HL-60 (cell line): ENCODE measurements around the gene ARID5B.

Source experiments
- DNase-seq, 2 experiments: peaks; one replicate each; pipeline ENCODE4 v3.0.0-alpha.2; 2010 to 2020; ENCODE audit warnings: low read depth in 1 of 2, low spot score in 1 of 2
- H3K27ac ChIP-seq: fragments of 250-450 bp; sonication (Bioruptor Pico); replicated peaks from 2 replicates; pipeline ENCODE4 v1.5.1; 2020; ENCODE audit warnings: mild to moderate bottlenecking, moderate library complexity
- H3K27me3 ChIP-seq: fragments of 250-450 bp; sonication (Bioruptor Pico); 2 replicates; pipeline ENCODE4 v1.5.1; 2021; ENCODE audit warnings: mild to moderate bottlenecking, moderate library complexity; ENCODE audit not compliant: insufficient read depth, poor library complexity, severe bottlenecking
- H3K4me3 ChIP-seq: replicated peaks from 2 replicates; pipeline ENCODE4 v1.5.1; 2011; ENCODE audit warnings: mild to moderate bottlenecking, control low read depth, low read length; ENCODE audit not compliant: insufficient read depth
- GABPA ChIP-seq: IDR thresholded peaks from 2 replicates; pipeline ENCODE4 v1.6.1; 2012; ENCODE audit warnings: low read depth
- POLR2AphosphoS5 ChIP-seq: IDR thresholded peaks from 2 replicates; pipeline ENCODE4 v1.6.1; 2012; ENCODE audit warnings: low read depth
- SPI1 ChIP-seq: IDR thresholded peaks from 2 replicates; pipeline ENCODE4 v1.6.1; 2012; ENCODE audit warnings: low read depth, mild to moderate bottlenecking, borderline replicate concordance
- TF ChIP-seq, protein P1 (sequence below): IDR thresholded peaks from 2 replicates; pipeline ENCODE4 v1.6.1; 2012; ENCODE audit warnings: low read depth; ENCODE audit not compliant: insufficient replicate concordance
- TF ChIP-seq, protein P2 (sequence below): IDR thresholded peaks from one replicate; pipeline ENCODE4 v1.5.1; 2011; ENCODE audit warnings: low read length, control low read depth, inconsistent platforms; ENCODE audit not compliant: insufficient read depth

Gene ARID5B

DNA sequence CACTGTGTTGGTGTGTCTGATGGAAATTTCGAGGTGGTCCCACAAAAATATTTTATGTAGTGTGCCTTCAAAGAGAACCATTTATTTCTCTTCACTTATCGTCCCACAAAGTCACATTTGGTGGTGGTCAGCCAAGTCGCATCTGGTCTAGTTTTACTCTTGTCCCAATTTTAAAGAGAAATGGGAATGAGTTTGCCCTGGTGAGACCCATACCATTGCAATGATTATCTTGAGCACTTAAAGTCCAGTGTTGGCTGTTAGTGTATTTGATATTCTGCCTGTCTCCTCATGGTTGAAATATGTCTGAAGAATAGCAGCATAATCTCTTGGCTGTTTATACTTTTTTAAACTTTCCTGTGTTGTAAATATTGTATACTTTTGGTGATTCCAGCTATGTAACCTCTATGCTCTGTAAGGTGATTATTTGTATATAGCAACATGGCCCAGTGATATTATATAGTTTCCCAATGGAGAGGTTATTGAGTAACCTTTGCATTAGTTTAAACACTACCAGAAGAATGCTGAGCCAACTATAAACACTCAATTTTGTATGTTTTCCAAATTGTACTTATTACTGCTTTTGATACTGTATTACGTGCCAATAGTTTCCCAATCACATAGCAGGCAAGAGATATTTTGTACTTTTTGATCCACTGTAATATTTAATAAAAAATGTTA lies 194.9 kb downstream of the ARID5B start:
- Histone ChIP-seq H3K27me3 (no peaks in the 10 kb centered on the region), H3K4me3 (no peak overlapping the region), H3K27ac (no peak overlapping the region)
- DNase-seq: no peak
- TF ChIP-seq GABPA (no peak), SPI1 (no peak), POLR2AphosphoS5 (no peak)
- TF ChIP-seq, protein P1, sequence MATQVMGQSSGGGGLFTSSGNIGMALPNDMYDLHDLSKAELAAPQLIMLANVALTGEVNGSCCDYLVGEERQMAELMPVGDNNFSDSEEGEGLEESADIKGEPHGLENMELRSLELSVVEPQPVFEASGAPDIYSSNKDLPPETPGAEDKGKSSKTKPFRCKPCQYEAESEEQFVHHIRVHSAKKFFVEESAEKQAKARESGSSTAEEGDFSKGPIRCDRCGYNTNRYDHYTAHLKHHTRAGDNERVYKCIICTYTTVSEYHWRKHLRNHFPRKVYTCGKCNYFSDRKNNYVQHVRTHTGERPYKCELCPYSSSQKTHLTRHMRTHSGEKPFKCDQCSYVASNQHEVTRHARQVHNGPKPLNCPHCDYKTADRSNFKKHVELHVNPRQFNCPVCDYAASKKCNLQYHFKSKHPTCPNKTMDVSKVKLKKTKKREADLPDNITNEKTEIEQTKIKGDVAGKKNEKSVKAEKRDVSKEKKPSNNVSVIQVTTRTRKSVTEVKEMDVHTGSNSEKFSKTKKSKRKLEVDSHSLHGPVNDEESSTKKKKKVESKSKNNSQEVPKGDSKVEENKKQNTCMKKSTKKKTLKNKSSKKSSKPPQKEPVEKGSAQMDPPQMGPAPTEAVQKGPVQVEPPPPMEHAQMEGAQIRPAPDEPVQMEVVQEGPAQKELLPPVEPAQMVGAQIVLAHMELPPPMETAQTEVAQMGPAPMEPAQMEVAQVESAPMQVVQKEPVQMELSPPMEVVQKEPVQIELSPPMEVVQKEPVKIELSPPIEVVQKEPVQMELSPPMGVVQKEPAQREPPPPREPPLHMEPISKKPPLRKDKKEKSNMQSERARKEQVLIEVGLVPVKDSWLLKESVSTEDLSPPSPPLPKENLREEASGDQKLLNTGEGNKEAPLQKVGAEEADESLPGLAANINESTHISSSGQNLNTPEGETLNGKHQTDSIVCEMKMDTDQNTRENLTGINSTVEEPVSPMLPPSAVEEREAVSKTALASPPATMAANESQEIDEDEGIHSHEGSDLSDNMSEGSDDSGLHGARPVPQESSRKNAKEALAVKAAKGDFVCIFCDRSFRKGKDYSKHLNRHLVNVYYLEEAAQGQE: no peak
- TF ChIP-seq, protein P2, sequence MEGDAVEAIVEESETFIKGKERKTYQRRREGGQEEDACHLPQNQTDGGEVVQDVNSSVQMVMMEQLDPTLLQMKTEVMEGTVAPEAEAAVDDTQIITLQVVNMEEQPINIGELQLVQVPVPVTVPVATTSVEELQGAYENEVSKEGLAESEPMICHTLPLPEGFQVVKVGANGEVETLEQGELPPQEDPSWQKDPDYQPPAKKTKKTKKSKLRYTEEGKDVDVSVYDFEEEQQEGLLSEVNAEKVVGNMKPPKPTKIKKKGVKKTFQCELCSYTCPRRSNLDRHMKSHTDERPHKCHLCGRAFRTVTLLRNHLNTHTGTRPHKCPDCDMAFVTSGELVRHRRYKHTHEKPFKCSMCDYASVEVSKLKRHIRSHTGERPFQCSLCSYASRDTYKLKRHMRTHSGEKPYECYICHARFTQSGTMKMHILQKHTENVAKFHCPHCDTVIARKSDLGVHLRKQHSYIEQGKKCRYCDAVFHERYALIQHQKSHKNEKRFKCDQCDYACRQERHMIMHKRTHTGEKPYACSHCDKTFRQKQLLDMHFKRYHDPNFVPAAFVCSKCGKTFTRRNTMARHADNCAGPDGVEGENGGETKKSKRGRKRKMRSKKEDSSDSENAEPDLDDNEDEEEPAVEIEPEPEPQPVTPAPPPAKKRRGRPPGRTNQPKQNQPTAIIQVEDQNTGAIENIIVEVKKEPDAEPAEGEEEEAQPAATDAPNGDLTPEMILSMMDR: no peak

DNA sequence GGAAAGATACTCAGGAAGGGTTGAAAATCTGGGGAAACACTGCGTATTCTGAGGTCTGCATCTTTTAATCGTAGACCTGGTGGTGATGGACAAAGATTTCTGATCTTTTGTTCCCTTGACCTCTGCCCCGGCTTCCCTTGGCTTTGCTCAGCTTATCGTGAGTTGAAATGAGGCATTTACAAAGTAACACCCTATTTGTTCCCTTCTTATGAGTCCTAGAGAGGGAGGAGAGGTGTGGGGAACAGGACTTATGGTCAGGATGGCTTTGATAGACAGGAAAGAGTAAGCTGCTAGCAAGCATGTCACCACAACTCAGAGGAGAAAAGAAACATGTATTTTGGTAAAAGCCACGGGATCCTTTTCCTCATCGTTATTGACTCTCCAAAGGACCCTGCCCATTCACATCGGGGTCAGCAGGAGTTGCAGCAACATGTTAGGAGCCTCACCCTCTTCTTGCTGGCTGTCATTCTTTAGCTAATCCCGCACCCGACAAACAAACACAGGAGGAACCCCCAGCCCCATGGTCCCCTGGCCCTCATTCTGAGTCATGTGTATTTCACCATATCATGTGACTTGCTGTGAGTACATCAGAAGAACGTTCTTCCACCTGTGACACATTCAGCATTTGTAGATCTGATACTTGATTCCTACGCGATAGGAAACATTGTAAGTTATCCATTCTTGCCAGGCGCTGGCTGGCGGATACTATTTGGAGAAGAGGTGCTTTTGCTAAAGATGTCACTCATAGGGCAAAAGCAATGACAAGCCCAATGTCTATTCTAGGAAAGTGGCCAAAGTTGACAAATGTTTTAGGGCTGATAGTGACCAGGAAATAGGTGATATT lies 197.0 kb downstream of the ARID5B start:
- no peak for DNase-seq
- H3K4me3 ChIP-seq: no peak overlapping the region
- no peak overlapping the region for H3K27ac ChIP-seq
- no peaks in the 10 kb centered on the region for H3K27me3 ChIP-seq
- no peak for TF ChIP-seq POLR2AphosphoS5
- no peak for TF ChIP-seq SPI1
- TF ChIP-seq GABPA: no peak

DNA sequence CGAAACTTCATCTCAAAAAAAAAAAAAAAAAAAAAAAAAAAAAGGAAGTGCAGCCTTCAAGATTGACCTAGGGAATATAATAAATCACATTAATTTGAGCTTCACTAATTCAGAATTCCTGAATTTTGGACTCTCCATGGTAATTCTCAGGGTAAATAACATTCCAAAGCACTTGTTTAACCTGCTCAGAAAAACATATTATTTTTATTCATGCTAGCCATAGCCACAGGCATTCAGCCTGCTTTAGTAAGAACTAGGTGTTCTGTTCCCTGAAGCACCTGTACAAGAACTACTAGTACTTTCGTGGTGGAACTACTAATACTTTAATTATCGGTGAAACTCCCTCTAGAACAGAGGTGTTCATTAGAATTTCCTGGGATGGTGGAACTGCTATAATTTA lies 197.8 kb downstream of the ARID5B start:
- no peak for DNase-seq
- TF ChIP-seq SPI1: 0 out of 2 replicates have a peak, but pooled peaks have one; percentile 9
- TF ChIP-seq GABPA: no peak
- Histone ChIP-seq H3K27me3 (no peaks in the 10 kb centered on the region), H3K27ac (no peak overlapping the region), H3K4me3 (no peak overlapping the region)

DNA sequence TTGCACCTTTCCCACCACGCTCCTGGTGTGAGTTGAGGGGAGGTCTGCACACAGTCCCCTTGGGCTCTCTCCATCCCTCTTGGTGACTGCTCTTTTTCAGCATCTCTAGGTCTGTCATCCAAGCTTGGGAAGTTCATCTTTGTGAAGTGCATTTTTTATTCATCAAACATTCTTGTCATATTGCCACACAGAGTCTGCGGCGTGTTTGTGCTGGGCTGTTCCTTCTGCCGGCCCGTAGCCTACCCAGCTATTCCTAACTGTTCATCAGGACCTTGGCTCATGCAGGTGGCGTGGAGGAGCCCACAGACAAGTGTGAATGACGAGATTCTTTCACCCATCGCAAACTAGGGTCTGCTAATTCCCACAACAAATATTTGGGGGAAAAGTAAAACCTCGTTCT lies 202.4 kb downstream of the ARID5B start:
- no peak for TF ChIP-seq POLR2AphosphoS5
- TF ChIP-seq, protein P1: no peak
- TF ChIP-seq, protein P2: no peak

More for the DNA sequence above, 202.4 kb downstream of the ARID5B start:
- DNase-seq: no peak
- H3K4me3 ChIP-seq: no peak overlapping the region
- H3K27me3 ChIP-seq: no peaks in the 10 kb centered on the region
- no peak overlapping the region for H3K27ac ChIP-seq
